SU-DHL-6 (cell line): ENCODE results near the gene TTC27.

Experiments used
- CTCF ChIP-seq: fragments of 200-600 bp; sonication (generic); IDR thresholded peaks from one replicate; pipeline ENCODE4 v1.5.1; 2017; ENCODE audit warnings: antibody characterized with exemption, mild to moderate bottlenecking, low read length, moderate library complexity; ENCODE audit not compliant: insufficient read depth, poor library complexity, severe bottlenecking
- EZH2phosphoT487 ChIP-seq: fragments of 200-600 bp; sonication (generic), shearing (Covaris generic); conservative IDR thresholded peaks from 2 replicates; pipeline ENCODE4 v1.6.1; 2018; ENCODE audit warnings: mild to moderate bottlenecking, antibody characterized with exemption, low read length, moderate library complexity, mixed read lengths

GRCh38 chr2:32756074-32756727, 128.4 kb downstream of the TTC27 start:
- no peak for TF ChIP-seq CTCF
- TF ChIP-seq EZH2phosphoT487 = no peak
